Progenitor cell of endocrine pancreas (in vitro differentiated cells): ENCODE measurements around the gene USP48. TPM values are rescaled to one million over a fixed set of nuclear protein-coding genes. Genes with fewer than 3 reads are reported as not detected.

Experiments
- DNase-seq: peaks from one replicate; pipeline ENCODE4 v3.0.0; 2021; ENCODE audit warnings: low spot score; ENCODE audit not compliant: unreplicated experiment
- H3K27ac Mint-ChIP-seq: 2 replicates; pipeline ENCODE4 v1.8.0; 2021; ENCODE audit warnings: mild to moderate bottlenecking, moderate library complexity, mixed read lengths
- H3K27me3 Mint-ChIP-seq: 2 replicates; pipeline ENCODE4 v1.8.0; 2021; ENCODE audit warnings: mixed read lengths
- H3K36me3 Mint-ChIP-seq: 2 replicates; pipeline ENCODE4 v1.8.0; 2022; ENCODE audit warnings: mixed read lengths; ENCODE audit not compliant: insufficient read depth
- H3K4me1 Mint-ChIP-seq: 2 replicates; pipeline ENCODE4 v1.8.0; 2021; ENCODE audit warnings: low read depth, mixed read lengths
- H3K4me3 Mint-ChIP-seq: 2 replicates; pipeline ENCODE4 v1.8.0; 2021; ENCODE audit warnings: low read depth, mild to moderate bottlenecking, moderate library complexity, mixed read lengths
- H3K9me3 Mint-ChIP-seq: 2 replicates; pipeline ENCODE4 v1.8.0; 2021; ENCODE audit warnings: low read depth, mixed read lengths
- total RNA-seq: library from RNA; stranded (reverse); gene quantifications from 2 replicates; pipeline ENCODE4 v1.2.1, GENCODE V29; 2021
- TF ChIP-seq, protein P1 (sequence below): fragments of 200-600 bp; sonication (generic); IDR thresholded peaks from one replicate; pipeline ENCODE4 v1.5.0; 2021; ENCODE audit warnings: antibody characterized with exemption, mild to moderate bottlenecking; ENCODE audit not compliant: unreplicated experiment

USP48 gene
- total RNA-seq, 1 donor from 2014 or later = 77.3 TPM

GRCh38 chr1:21816602-21817302 lies 33.8 kb upstream of the USP48 start:
- Mint-ChIP-seq H3K4me1 (peaks cover 3% of the 10 kb centered on the region), H3K27ac (peak overlapping the region; percentile 26), H3K27me3 (peaks cover 10% of the 10 kb centered on the region), H3K4me3 (no peak overlapping the region), H3K36me3 (peaks cover 17% of the 10 kb centered on the region), H3K9me3 (no peaks in the 10 kb centered on the region)
- TF ChIP-seq, protein P1, sequence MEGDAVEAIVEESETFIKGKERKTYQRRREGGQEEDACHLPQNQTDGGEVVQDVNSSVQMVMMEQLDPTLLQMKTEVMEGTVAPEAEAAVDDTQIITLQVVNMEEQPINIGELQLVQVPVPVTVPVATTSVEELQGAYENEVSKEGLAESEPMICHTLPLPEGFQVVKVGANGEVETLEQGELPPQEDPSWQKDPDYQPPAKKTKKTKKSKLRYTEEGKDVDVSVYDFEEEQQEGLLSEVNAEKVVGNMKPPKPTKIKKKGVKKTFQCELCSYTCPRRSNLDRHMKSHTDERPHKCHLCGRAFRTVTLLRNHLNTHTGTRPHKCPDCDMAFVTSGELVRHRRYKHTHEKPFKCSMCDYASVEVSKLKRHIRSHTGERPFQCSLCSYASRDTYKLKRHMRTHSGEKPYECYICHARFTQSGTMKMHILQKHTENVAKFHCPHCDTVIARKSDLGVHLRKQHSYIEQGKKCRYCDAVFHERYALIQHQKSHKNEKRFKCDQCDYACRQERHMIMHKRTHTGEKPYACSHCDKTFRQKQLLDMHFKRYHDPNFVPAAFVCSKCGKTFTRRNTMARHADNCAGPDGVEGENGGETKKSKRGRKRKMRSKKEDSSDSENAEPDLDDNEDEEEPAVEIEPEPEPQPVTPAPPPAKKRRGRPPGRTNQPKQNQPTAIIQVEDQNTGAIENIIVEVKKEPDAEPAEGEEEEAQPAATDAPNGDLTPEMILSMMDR = no peak
- DNase-seq = no peak

GRCh38 chr1:21815724-21816321 lies 32.9 kb upstream of the USP48 start:
- TF ChIP-seq, protein P1 = no peak
- no peak for DNase-seq
- no peak overlapping the region for H3K27ac Mint-ChIP-seq
- H3K4me3 Mint-ChIP-seq = no peak overlapping the region
- H3K27me3 Mint-ChIP-seq = peaks cover 10% of the 10 kb centered on the region
- no peaks in the 10 kb centered on the region for H3K9me3 Mint-ChIP-seq
- H3K36me3 Mint-ChIP-seq = peaks cover 15% of the 10 kb centered on the region
- peaks cover 3% of the 10 kb centered on the region for H3K4me1 Mint-ChIP-seq

DNA sequence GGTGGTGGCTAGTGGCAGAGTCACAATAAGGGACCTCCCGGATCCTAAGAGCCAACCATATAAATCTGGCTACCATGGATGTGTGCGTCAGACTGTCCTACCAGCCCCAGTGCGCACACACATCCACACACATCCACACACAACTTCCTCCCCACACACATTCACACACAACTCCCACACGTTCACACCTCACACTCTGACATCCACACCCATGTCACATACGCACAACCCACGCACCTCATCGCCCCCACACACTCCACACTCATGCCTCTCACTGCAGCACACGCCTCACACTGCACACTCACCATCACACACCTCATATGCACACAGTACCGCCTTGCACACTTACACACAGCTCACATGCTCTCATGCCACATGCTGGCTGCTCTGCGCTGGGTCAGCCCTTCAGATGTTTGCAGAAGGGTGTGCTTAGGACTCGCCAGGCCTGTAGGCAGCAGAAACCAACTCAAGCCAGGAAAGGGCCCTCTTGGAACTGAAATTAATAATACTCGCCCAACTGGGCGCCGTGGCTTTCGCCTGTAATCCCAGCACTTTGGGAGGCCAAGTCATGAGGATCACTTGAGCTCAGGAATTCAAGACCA lies 32.1 kb upstream of the USP48 start:
- Mint-ChIP-seq H3K27me3 (peaks cover 10% of the 10 kb centered on the region), H3K4me3 (peak overlapping the region; percentile 48), H3K36me3 (peaks cover 10% of the 10 kb centered on the region), H3K27ac (peak overlapping the region; percentile 39), H3K9me3 (no peaks in the 10 kb centered on the region), H3K4me1 (peaks cover 3% of the 10 kb centered on the region)
- no peak for DNase-seq
- TF ChIP-seq, protein P1 = no peak

DNA sequence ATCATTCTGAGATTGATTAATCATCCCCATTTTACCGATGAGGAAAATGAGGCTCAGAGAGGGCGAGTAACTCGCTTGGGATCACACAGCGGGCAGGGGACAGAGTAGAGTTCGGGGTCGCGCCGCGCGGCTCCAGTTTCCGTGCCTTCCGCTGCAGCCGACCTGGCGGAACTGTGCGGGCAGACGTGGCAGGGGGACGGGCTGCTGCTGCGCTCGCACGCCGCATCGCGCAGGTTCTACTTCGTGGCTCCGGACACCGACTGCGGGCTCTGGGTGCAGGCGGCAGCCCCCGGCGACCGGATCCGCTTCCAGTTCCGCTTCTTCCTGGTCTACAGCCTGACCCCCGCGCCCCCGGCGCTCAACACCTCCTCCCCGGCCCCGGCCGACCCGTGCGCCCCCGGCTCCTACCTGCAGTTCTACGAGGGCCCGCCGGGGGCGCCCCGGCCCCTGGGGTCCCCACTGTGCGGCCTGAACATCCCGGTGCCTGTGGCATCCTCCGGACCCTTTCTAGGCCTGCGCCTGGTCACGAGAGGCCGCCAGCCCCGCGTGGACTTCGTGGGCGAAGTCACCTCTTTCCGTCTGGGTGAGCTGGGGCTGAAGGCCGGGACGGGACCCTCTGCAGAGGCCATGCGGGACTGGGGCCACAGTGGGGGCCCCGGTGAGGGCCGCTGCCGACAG lies 31.4 kb upstream of the USP48 start:
- peaks cover 3% of the 10 kb centered on the region for H3K4me1 Mint-ChIP-seq
- TF ChIP-seq, protein P1 = peak; percentile 86
- peaks cover 10% of the 10 kb centered on the region for H3K27me3 Mint-ChIP-seq
- peak overlapping the region; percentile 29 for H3K27ac Mint-ChIP-seq
- H3K4me3 Mint-ChIP-seq = peak overlapping the region; percentile 70
- peak; percentile 60 for DNase-seq
- no peaks in the 10 kb centered on the region for H3K9me3 Mint-ChIP-seq
- peaks cover 5% of the 10 kb centered on the region for H3K36me3 Mint-ChIP-seq

DNA sequence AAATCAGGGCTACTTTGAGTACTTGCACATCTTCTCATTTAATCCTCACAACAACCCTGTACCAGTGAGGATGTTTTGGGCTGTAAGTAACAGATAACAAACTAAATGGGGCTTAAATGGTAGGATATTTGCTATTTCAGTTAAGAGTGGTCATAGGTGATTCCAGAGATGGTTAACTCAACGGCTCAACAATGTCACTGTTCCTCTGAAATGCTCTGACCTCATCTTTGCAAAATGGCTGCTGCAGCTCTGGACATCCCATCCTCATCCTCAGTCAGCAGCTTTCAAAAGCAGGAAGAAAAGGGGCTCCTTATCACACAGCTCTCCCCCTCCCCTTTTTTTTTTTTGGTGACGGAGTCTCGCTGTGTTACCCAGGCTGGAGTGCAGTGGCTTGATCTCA lies 30.6 kb upstream of the USP48 start:
- Mint-ChIP-seq H3K27me3 (peaks cover 10% of the 10 kb centered on the region), H3K4me1 (peaks cover 3% of the 10 kb centered on the region), H3K4me3 (no peak overlapping the region), H3K36me3 (peaks cover 3% of the 10 kb centered on the region), H3K27ac (no peak overlapping the region), H3K9me3 (no peaks in the 10 kb centered on the region)
- TF ChIP-seq, protein P1 = no peak
- DNase-seq = no peak
